HG03064 (cell line): ENCODE results near the gene MYH7B.
A peak's percentile ranks its signal among the peaks of the same experiment; 100 is the strongest.

Experiments
- ATAC-seq: cut with Tn5 transposase; IDR thresholded peaks from one replicate; pipeline ENCODE4 v1.9.1; 2021; ENCODE audit warnings: low read depth; ENCODE audit not compliant: unreplicated experiment

MYH7B gene

DNA sequence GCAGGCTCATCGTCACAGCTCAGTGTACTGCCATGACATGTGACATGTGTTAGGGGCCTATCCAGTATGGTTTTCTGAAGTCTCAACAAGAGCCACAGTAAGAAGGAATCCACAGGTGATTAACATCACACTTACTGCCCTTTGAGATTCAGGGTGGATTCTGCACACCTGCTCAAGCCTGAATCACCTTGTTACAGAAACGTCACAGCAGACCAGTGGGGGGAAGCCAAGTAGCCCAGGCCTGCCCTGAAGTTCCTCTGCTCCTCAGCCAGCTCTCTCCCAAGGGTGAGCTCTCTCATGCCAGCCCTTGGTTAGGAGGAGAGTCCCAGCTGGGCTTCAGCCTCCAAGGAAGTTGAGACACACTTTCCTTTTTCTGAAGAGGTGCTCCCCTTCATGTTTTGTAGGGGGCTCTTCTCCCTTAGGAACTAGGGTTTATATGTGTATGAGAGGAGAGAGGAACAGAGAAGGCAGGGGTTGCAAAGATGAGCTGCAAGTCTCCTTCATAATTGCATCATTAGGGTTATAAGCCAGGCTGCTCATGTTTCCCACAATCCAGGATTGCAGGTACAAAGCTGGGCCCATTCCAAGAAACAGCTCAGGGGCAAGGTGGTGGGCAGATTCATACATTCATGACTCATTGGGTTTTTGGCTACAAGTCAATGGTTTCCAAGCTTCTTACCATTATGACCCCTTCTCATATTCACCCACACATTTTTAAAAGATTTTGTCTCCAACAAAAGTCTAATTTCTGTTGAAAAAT is 11.7 kb upstream of the MYH7B start:
- no peak for ATAC-seq

DNA sequence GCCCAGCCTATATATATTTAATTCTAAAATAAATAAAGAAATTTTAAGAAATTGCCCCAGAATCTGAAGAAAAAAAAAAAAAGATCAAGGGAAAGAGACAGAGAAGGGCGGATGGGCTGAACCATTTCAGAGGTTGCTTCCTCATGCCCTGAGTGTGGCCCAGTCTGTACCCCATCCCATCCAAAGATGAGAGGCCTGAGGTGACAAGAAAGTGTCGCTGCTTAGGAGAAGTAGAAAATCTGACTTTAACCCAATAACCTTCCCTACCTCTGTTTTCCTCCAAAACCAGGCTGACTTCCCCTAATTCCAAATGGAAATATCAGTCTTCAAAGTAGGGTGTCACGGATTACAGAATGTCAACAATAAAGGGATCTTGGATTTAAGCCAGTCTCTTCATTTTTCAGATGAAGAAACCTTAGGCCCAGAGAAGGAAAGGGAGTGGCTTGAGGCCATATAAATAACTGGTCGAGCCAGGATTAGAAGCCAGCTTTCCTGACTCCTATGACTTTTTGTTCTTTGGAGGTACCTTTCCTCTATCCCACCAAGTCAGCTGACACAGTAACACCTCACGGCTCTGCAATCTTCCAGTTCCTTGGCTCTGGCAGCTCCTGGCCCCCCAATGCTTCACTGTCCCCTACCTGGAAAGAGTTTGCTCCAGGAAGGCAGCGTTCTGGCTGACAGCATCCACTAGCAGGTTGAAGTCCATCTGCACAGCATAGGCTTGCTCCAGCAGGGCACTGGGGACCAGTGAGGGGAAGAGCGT is 10.2 kb upstream of the MYH7B start:
- no peak for ATAC-seq

DNA sequence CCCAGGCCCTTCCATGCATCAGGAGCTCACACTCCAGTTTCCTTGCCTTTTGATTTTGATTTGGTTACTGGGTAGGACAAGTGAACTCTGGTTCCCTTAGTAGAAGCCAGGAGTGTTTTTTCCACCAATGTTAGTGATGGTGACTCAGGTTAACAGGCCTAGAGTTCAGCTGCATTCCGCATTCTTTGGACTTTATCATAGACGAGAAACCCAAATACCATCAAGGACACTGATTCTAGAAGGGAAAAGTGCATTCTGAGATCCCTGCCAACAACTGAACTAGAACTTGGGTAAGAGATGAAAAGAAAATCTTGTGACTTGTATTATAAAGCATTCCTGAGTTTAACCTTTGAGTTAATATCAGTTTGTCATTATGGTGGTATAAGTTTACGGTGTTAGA is 9.0 kb upstream of the MYH7B start:
- ATAC-seq, result no peak

DNA sequence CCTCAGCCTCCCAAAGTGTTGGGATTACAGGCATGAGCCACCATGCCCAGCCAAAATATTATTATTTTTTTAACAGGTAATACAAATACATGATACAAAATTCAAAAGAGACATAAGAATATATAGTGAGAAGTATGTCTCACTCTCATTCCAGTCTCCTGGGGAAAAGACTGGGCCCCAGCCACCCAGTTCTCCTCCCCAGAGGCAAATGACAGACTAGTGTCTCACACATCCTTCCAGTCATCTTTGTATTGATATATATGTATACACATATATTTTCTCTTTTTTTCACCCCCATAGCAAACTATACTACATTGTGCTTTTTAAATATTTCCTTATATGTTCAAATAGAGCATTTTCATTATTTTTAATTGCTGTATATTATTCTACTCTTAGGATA is 8.3 kb upstream of the MYH7B start:
- no peak for ATAC-seq

DNA sequence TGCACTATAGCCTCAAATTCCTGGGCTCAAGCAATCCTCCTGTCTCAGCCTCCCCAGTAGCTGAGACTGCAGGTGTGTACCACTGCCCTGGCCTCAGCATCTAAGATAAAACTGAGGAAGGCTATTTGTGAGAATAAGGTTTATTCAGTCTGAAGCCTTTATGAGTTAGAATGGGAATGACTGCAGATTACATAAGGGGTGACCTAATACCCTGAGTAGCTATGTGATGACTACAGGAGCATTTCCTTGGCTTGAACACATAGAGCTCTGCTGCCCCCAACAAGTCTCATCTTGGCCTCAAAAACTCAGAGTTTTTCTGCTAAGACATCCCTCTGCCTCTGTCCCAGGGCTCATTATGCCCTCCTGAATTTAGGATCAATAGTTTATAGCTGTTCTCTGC is 7.6 kb upstream of the MYH7B start:
- ATAC-seq, result no peak

DNA sequence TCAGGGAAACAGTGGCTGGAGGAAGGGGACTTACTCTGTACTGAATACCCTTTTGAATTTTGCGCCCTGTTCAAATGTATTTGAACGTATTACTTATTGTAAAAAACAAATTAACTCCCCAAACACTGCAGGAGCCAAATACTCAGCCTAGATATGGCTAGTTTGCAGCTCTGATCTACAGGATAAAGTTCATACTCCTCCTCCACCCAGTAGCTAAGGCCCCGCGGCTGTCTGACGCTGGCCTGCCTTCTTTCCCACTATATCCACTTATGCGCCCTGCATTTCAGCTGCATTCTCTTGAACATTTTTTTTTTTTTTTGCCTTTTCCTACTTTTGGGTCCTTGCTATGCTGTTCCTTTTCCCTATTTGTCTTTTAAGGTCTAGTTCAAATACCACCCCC is 6.5 kb upstream of the MYH7B start:
- no peak for ATAC-seq

DNA sequence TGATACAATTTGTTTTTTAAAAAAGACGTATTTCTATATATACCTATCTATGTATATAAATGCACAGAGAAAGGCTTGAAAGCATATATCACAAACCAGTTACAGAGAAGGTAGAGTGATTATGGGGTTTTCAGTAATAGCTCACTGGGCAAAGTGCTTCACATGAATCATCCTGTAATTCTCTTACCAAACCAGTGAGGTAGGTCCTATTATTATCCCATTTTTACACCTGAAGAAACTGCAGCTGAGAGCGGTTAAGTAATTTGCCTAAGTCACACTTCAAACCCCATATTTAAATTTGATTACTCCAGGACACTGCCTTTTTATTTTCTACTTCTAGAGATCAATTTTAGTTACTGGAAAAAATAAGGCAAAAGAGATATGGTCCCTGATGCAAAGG is 4.4 kb upstream of the MYH7B start:
- no peak for ATAC-seq

DNA sequence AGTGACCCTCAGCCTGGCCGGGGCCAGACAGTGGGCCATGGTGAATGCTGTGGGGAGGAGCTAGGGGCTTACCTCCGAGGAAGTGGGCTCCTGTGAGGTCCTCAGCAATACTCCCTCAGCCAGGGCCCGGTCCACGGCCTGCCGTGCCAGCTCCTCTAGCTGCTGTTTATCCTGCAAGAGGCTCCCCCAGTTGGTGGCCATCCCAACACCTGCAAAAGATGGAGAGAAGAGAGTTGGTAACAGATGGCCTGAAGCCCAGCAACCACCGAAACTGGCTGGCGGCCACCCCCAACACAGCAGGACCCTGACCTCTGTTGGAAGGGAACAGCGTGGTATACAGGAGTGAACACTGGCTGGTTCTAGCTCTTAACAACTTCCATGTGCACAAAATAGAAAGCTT is 4.0 kb upstream of the MYH7B start:
- ATAC-seq, result no peak

DNA sequence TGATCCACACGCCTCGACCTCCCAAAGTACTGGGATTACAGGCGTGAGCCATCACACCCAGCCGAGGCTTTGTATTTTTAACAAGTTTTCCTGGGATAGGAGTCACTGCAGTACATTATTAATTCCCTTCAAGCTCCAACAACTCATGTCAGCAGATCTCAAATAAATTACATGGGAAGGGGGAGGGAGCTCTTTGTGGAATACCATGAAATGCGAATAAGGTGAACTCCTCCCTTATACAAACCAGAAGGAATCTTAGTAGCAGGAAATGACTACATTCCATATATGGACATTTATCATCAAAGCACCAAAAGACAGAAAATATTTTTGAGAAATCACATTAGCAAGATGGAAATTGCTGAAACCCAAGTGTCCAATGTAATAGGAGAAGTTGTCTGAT is 3.0 kb upstream of the MYH7B start:
- ATAC-seq, result no peak

DNA sequence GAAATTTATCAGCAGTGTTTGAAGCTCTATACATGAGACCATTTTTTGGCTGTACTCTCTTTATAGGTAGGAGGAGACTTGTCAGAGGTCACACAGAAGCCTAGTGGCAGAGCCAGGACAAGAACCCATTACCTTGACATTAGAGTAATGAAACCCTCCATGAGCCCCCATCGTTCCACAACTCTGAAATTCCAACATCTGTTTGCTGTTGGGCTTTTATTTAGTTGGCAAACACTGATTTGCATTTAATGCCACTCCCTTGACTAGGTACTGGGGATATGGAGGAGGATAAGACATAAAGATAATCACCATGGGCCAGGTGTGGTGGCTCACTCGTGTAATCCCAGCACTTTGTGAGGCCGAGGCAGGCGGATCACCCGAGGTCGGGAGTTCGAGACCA is 1.7 kb upstream of the MYH7B start:
- ATAC-seq, result no peak

DNA sequence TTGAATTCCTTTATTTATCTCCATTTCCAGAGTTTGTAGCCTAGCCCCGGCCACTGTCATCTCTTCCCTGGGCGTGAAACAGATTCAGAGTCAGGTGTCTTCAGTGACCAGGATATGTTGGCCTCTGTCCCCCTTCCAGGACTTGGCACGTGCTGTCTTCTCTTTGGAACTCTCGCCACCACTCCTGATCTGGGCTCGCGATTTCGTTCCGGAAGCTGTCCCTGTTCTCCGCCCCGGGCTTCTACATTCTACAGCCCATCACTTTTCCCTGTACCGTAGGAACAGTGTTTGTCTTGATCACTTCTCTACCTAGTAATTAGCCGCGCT is 801 bp upstream of the MYH7B start:
- peak; percentile 17 for ATAC-seq

DNA sequence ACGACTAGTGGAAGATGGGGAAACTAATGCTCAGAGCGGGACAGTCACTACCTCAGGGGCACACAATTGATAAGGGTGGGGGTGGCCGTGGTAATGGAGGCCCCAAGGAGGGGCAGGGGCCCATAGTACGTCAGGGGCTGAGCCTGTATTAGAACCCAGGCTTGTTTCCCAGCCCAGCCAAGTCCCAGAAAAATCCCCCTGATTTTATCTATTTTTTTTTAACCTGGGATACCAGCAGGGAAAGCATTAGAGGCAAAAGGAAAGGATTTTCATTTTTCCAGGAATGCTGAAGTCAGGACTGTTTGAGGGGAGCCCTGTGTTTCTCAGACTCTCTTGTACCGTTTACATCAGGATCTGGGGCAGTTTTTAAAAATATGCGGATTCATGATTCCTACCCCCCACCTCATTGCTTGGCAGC is 382 bp downstream of the MYH7B start:
- no peak for ATAC-seq

DNA sequence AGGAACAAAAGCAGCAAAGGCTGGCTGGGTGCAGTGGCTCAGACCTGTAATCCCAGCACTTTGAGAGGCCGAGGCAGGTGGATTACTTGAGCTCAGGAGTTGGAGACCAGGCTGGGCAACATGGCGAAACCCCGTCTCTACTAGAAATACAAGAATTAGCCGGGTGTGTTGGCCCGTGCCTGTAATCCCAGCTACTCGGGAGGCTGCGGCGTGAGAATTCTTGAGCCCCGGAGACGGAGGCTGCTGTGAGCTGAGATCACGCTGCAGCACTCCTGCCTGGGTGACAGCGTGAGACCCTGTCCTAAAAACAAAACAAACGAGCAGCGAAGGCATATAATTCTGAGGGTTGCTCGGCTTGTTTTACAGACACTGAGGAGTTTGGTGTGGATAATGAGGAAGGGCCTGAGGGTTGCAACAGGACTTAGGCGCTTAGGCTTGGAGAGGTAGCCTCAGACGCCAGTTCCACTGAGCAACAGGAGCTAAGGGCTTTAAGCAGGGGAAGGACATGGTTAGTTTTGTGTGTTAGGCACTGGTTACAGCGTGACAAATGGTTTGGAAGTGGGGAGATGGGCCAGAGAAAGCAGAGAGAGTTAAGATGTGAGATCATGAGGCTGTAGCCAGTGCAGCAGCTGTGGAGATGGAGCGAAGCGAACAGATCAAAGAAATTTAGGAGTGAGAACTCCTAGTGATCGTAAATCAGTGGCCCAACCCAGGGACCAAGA is 1.2 kb downstream of the MYH7B start:
- no peak for ATAC-seq

DNA sequence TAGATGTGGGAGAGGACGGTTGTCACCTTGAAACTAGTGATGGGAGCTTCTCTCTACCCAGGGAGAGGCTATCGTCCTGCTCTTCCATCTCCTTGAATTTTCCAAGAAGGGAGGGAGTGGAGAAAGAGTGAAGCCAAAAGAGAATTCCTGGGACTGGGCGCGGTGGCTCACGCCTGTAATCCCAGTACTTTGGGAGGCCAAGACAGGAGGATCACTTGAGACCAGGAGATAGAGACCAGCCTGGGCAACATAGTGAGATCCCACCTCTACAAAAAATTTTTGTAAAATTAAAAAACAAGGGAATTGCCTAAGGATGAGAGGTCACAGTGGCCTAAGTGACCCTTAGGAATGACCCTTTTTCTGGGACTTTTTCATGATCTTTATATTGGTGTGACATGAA is 8.8 kb downstream of the MYH7B start:
- ATAC-seq, result no peak

DNA sequence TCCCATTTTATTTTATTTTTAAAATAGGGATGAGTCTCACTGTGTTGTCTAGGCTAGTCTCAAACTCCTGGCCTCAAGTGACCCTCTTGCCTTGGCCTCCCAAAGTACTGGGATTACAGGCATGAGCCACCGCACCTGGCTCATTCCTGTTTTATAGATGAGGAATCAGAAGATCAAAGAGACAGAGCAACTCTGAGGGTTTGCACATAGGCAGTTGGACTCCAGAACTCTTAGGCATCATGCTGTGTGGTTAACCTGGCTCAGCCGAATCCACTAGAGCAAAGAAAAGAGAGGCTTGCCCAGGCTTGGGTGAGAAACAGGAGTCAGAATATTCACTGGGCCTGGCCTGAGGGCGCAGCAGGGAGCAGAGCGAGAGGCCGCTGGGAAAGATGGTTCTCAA is 9.4 kb downstream of the MYH7B start:
- ATAC-seq, result no peak

DNA sequence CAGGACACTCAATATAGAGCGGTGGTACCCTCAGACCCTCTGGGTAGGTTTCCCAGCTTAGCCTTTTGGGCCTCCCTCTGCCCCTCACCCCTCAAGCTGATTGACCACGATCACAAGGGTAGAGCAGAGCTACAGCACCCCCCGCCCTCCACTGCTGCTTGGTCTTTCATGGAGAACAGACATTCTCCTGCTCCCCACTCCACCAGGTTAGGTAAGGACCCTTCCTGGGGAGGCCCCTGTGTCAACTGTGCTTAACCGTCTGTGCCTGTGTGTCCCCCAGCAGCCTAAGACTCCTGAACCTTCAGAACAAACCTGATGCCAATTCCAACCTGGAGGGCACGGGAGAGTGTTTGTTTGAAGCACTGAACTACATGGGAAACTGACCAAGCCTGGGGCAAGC is 11.8 kb downstream of the MYH7B start:
- ATAC-seq, result no peak

DNA sequence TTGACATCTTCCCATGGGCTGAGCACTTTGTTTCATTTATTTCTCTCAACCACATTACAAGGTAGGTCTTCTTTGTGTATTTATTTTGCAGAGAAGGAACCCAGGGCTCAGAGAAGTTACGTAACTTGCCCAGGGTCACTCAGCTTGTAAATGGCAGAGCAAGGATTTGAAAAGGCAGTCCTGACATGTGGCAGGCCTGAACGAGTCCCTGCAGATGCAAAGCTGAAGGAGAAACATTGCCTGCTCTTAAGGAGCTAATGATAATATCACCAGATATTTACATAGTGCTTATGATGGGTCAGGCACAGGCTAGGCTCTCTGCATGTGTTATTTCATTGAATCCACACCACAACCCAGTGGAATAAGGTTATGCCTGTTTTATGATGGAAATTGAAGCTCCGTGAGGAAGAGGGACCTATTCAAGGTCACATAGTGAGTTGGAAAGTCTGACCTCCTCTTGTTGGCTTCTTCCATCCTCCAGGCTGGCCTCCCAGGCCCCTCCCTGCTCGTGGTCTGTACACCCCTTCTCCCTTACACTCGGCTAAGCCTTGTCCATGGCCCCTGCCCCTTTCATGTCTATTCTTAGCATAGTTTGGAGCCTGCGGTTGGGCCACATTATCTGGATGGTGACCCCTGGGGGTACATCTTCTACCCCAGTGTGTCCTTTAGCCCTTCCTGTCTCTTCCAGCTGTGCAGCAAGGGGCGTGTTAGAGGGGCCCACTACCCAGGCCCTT is 12.5 kb downstream of the MYH7B start:
- no peak for ATAC-seq

DNA sequence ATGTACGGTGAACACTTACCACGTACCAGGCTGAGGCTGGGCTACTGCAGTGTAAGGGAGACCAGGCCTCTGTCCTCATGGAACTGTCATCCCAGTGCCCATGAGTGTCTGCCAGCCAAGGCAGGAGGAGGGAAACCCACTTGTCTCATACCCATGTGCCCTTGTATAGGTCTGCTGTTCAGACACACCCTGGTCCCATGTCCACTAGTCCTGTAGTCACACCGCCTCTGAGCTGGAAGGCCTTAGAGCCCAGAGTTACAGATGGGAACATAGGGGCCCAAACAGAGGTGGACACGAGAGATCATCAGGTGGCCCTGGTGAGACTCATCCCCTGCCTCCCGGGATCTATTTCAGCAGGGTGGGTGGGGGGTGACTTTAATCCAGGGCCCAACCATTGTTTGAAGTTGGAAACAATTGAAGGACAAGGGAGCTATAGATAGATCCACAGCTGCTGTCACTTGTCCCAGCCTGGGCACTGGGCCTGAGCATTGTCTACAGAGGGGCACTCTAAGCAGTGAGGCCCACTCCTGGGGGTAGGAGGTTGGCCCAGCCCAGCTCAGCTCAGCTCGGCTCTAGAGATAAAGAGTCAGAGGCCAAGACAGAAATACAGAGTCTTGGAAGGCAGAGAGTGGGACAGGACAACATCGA is 14.6 kb downstream of the MYH7B start:
- ATAC-seq, result no peak

DNA sequence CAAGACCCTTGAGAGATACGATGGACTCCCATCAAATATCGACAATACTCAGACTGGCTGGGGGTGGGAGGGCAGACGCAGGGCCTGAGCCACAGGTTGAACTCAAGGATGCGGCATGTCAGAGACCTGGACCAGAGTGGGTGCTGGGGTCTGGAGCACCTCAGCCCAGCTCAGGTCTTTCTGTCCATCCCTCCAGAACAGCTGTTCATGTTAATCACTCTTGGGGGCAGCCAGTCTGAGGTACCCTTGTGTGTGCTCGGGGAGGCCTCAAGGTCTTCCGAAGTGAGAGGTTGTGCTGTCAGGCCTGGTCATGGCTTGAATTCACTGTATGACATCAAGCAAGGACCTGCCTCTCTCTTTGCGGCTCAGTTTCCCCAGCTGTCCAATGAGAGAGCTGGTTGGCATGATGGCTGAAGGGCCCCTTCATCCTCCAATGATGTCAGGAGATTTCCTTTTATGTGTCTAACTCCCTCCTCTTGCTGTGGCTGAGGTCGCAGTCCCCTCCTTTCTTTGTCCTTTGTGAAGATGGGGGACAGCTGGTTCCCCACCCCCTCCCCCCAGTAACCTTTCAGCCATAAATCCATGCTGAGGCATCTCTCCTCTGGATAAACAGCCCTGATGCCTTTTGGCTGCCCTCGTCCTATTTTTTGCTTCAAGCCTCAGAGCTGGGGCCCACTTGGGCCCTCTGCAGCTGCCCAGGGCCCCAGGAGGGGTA is 15.3 kb downstream of the MYH7B start:
- ATAC-seq, result no peak
